ENCODE data around the gene UBQLN1.

DNA sequence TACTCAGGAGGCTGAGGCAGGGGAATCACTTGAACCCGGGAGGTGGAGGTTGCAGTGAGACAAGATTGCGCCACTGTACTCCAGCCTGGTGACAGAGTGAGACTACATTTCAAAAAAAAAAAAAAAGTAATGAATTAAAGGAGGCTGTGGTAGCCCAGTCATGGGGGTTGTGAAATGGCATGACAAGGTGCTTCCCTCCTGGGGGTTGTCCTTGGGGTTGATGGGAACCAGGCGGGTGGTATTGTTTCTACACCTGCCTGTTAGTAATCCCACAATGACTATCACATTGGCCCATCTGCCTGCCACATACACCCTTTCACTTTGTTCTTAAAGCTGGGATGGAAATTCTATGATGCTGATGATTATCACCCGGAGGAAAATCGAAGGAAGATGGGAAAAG, 79.2 kb downstream of the UBQLN1 start:
- no peak for TF ChIP-seq POLR2AphosphoS5 (IDR thresholded peaks at IDR 0.05; ENCODE audit: borderline replicate concordance, low read depth, low read length)
- no peak for TF ChIP-seq FOXP2 (optimal IDR thresholded peaks at IDR 0.05; ENCODE audit: control extremely low read depth, extremely low read length, insufficient read depth)
